ENCODE measurements around the gene SEL1L. TPM values are rescaled to one million over a fixed set of nuclear protein-coding genes. Genes with fewer than 3 reads are reported as not detected.
"Not testable (repeated sequence)": the region's sequence is repeated elsewhere in the genome, so short reads cannot be mapped to it uniquely, and the experiment has no call there.

SEL1L gene
- total and polyA plus RNA-seq, 7 donors, result 15.5 to 83.4 (median 45.2) TPM

DNA sequence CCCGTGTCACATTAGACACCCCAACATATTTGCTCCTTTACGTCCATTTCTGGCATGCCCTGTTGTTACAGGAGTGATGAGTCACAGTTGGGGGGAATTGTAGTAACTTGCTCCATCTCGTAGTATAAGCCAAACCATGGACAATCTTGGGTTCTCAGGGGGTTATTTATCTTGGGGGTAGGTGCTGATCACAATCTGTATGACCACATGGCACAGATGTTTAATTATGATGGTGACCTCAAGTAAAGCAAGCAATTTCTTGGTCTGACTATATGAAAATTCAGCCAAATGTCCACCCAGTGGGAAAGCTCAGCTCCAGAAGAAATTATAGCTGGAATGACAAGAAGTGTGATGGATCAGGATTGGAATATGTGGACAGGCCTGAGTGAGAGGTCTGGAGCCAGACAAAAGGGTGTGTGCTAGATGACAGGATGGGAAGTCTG is 101.4 kb downstream of the SEL1L start:
- intact Hi-C loops (cut with DNase I), result no loop called here
- 64 to 67% (median 65%) methylated on average over 3 of the region's 3 CpGs for WGBS, 3 donors
- Histone ChIP-seq H3K4me1 (peaks cover 47% of the 10 kb centered on the region), H3K27me3 (ENCODE audit: insufficient read depth in 3 of 3, low read length in 2 of 3) (no peaks in the 10 kb centered on the region), H3K27ac (no peak overlapping the region), H3K36me3 (ENCODE audit: insufficient read depth in 1 of 2, low read depth in 1 of 2) (no peaks in the 10 kb centered on the region), H3K9me3 (no peaks in the 10 kb centered on the region), H3K4me3 (no peak overlapping the region)
- TF ChIP-seq, protein P1, sequence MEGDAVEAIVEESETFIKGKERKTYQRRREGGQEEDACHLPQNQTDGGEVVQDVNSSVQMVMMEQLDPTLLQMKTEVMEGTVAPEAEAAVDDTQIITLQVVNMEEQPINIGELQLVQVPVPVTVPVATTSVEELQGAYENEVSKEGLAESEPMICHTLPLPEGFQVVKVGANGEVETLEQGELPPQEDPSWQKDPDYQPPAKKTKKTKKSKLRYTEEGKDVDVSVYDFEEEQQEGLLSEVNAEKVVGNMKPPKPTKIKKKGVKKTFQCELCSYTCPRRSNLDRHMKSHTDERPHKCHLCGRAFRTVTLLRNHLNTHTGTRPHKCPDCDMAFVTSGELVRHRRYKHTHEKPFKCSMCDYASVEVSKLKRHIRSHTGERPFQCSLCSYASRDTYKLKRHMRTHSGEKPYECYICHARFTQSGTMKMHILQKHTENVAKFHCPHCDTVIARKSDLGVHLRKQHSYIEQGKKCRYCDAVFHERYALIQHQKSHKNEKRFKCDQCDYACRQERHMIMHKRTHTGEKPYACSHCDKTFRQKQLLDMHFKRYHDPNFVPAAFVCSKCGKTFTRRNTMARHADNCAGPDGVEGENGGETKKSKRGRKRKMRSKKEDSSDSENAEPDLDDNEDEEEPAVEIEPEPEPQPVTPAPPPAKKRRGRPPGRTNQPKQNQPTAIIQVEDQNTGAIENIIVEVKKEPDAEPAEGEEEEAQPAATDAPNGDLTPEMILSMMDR (IDR thresholded peaks at IDR 0.05), result no peak
- ATAC-seq, result no peak
- DNase-seq, result no peak

DNA sequence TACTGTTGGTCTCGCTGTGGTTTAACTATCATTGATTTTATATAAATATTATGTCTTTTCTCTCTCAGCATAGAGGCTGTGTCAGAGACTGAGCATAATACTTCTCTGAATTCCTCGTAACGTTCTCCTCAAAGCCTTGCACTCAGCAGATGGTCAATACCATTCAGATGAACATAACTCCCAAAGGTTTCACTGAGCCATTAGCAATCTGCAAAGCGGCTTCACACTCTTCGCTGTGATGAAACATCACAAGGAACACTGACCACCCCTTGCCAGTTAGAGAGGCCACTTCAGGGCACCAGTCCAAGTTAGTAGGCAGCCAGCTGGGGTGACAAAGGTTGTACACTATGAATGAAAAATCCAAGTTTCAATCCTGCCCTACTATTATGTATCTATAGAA is 103.4 kb downstream of the SEL1L start:
- Histone ChIP-seq H3K4me1 (peaks cover 49% of the 10 kb centered on the region), H3K4me3 (no peak overlapping the region), H3K36me3 (ENCODE audit: insufficient read depth in 1 of 2, low read depth in 1 of 2) (peaks cover 0 to 5% of the 10 kb centered on the region in 2 donors), H3K9me3 (no peaks in the 10 kb centered on the region), H3K27ac (peak overlapping the region; percentile 21), H3K27me3 (ENCODE audit: insufficient read depth in 3 of 3, low read length in 2 of 3) (no peaks in the 10 kb centered on the region)
- WGBS, 3 donors, result 49 to 67% (median 53%) methylated on average over 5 of the region's 5 CpGs
- peak; percentile 15 to 66 (median 53) for ATAC-seq
- peak; percentile 33 to 59 for DNase-seq
- TF ChIP-seq, protein P1 (IDR thresholded peaks at IDR 0.05), result no peak
- intact Hi-C loops (cut with DNase I), result no loop called here

DNA sequence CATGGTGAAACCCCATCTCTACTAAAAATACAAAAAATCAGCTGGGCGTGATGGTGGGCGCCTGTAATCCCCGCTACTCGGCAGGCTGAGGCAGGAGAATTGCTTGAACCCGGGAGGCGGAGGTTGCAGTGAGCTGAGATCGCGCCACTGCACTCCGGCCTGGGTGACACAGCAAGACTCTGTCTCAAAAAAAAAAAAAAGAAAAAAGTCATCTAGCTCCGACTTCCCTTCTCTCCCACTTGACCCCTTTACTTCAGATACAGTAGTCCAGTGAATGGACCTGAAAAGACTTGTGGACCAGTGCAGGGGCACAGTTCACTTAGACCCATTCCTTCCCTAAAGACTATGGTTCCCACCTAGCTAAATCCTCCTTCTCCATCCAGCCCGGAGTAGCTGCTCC is 103.9 kb downstream of the SEL1L start:
- intact Hi-C loops (cut with DNase I); H3K27me3 ChIP-seq (ENCODE audit: insufficient read depth in 3 of 3, low read length in 2 of 3); H3K9me3 ChIP-seq; H3K36me3 ChIP-seq (ENCODE audit: insufficient read depth in 1 of 2, low read depth in 1 of 2); H3K4me3 ChIP-seq; ATAC-seq; H3K27ac ChIP-seq; DNase-seq: not testable (repeated sequence)
- 82 to 88% (median 86%) methylated on average over 11 of the region's 11 CpGs for WGBS, 3 donors
- H3K4me1 ChIP-seq, result peaks cover 45% of the 10 kb centered on the region

DNA sequence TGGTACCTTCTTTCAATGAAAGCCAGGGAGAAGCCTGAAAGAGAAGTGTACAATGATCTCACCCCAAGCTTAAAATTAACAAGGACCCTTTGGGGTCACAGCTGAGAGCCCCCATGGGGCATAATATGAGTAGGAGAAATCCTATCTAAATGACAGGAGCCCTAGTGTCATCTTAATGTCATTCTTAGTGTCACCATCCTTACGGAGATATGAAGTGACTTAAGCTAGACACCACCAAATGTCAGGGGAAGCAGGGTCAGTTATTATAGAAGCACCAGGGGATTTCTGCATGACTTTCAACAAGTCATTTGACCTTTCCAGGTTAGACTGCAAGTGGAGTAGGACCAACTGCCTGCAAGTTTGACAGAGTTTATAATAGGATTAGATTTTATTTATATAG is 104.6 kb downstream of the SEL1L start:
- Histone ChIP-seq H3K36me3 (ENCODE audit: insufficient read depth in 1 of 2, low read depth in 1 of 2) (peaks cover 0 to 5% of the 10 kb centered on the region in 2 donors), H3K27ac (no peak overlapping the region), H3K27me3 (ENCODE audit: insufficient read depth in 3 of 3, low read length in 2 of 3) (no peaks in the 10 kb centered on the region), H3K4me1 (peaks cover 40% of the 10 kb centered on the region), H3K9me3 (no peaks in the 10 kb centered on the region), H3K4me3 (no peak overlapping the region)
- DNase-seq (no peak), ATAC-seq (no peak)
- TF ChIP-seq, protein P1 (IDR thresholded peaks at IDR 0.05), result no peak
- 28 to 44% (median 30%) methylated on average over 1 of the region's 1 CpG for WGBS, 3 donors
- intact Hi-C loops (cut with DNase I), result no loop called here

DNA sequence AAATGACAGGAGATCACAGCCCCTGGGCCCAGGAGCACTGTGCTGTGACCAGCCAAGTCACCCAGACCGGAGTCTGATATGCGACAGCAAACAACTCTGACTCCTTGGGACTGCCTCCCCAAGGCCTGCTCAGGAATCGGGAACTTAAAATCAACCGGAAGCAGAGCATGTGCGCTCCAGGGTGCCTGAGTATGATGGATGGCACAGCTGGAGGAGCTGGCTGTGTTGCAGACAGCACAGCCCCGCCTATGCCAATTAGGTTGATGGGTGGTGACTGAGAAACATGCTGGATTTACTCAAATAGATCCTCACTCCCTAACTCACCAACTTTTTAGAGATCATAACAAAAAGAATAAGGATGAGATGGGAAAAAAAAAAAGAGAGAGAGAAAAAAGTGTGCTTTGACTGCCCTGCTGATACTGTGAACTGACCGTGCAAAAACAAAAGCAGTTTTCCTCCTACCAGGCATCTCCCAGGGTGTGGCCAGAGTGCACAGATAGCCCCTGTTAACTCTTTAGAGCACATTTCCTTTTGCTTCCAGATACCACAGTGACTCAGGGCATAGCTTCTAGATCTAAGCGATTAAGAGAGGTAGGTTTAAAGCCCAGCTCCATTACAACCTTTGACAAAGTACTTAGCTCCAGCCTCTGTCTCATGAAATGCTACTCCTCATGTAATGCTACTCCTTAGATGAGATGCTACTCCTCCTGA is 106.2 kb downstream of the SEL1L start:
- H3K27me3 ChIP-seq (ENCODE audit: insufficient read depth in 3 of 3, low read length in 2 of 3), result no peaks in the 10 kb centered on the region
- TF ChIP-seq, protein P1 (IDR thresholded peaks at IDR 0.05), result no peak
- H3K4me3 ChIP-seq, result peak overlapping the region; percentile 3

More for the DNA sequence above, 106.2 kb downstream of the SEL1L start:
- intact Hi-C loops (cut with DNase I), result no loop called here
- Histone ChIP-seq H3K4me1 (peaks cover 35% of the 10 kb centered on the region), H3K27ac (peak overlapping the region; percentile 34), H3K36me3 (ENCODE audit: insufficient read depth in 1 of 2, low read depth in 1 of 2) (peaks cover 0 to 5% of the 10 kb centered on the region in 2 donors), H3K9me3 (no peaks in the 10 kb centered on the region)
- peak; percentile 73 to 84 (median 75) for ATAC-seq
- 21 to 24% (median 22%) methylated on average over 8 of the region's 8 CpGs for WGBS, 3 donors
- peak; percentile 49 to 72 for DNase-seq

Data from psoas muscle (tissue), 8 donors.